ENCODE results near the gene PCDHGA1. TPM values are rescaled to one million over a fixed set of nuclear protein-coding genes. Genes with fewer than 3 reads are reported as not detected.

PCDHGA1 gene
- total RNA-seq, 6 donors from 2014 or later = 0.15 to 0.51 (median 0.24) TPM; not detected in 2

DNA sequence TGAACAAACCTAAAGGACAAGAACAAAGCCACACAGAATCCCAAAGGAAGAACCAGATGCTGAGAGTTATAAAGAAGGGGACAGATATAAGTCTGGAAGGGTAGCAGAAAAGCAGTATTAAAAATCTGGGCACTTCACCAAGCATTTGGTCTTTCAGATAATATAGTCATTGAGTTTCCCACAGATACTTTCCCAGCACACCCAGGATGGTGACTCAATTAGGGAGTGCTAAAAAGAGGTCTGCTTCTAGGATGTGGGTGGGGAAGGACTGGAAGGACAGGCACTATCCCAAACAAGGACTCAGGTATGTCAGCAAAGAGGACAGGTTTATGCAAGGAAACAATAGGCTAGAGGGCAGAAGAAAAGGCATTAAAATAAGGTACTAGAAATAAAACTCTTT is 229.1 kb downstream of the PCDHGA1 start:
- H3K27me3 ChIP-seq = no peaks in the 10 kb centered on the region
- ATAC-seq (ENCODE audit: low FRiP score in 2 of 2) = no peak
- DNase-seq = peak in 1 of 2 donors; percentile 28
- H3K4me1 ChIP-seq = peaks cover 31 to 42% (median 38%) of the 10 kb centered on the region in 4 donors
- peak overlapping the region; percentile 74 to 89 (median 86) for H3K27ac ChIP-seq
- H3K9me3 ChIP-seq = no peaks in the 10 kb centered on the region
- H3K4me3 ChIP-seq = no peak overlapping the region
- peaks cover 0 to 15% (median 0%) of the 10 kb centered on the region in 4 donors for H3K36me3 ChIP-seq
- TF ChIP-seq EP300 (IDR thresholded peaks at IDR 0.05) = peak in 1 of 4 donors; percentile 57
- TF ChIP-seq, protein P1, sequence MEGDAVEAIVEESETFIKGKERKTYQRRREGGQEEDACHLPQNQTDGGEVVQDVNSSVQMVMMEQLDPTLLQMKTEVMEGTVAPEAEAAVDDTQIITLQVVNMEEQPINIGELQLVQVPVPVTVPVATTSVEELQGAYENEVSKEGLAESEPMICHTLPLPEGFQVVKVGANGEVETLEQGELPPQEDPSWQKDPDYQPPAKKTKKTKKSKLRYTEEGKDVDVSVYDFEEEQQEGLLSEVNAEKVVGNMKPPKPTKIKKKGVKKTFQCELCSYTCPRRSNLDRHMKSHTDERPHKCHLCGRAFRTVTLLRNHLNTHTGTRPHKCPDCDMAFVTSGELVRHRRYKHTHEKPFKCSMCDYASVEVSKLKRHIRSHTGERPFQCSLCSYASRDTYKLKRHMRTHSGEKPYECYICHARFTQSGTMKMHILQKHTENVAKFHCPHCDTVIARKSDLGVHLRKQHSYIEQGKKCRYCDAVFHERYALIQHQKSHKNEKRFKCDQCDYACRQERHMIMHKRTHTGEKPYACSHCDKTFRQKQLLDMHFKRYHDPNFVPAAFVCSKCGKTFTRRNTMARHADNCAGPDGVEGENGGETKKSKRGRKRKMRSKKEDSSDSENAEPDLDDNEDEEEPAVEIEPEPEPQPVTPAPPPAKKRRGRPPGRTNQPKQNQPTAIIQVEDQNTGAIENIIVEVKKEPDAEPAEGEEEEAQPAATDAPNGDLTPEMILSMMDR (IDR thresholded peaks at IDR 0.05) = no peak

DNA sequence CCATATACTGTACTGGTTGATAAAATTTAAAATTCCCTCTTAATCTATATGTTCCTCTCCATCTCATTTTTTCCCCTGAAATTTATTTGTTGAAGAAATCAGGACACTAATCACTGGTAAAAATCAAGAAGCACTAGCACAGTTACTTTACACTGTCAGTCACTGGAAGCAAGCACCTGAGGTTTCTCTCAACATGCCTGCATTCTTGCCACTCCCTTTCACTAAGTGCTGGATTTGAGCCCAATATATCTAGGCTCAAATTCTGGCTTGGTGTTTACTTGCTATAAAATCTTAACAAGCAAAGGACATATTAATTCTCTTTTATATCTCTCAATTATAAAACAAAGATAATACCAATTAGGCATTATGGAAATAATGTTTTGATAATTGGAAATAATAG is 229.8 kb downstream of the PCDHGA1 start:
- DNase-seq = peak in 1 of 2 donors; percentile 46

DNA sequence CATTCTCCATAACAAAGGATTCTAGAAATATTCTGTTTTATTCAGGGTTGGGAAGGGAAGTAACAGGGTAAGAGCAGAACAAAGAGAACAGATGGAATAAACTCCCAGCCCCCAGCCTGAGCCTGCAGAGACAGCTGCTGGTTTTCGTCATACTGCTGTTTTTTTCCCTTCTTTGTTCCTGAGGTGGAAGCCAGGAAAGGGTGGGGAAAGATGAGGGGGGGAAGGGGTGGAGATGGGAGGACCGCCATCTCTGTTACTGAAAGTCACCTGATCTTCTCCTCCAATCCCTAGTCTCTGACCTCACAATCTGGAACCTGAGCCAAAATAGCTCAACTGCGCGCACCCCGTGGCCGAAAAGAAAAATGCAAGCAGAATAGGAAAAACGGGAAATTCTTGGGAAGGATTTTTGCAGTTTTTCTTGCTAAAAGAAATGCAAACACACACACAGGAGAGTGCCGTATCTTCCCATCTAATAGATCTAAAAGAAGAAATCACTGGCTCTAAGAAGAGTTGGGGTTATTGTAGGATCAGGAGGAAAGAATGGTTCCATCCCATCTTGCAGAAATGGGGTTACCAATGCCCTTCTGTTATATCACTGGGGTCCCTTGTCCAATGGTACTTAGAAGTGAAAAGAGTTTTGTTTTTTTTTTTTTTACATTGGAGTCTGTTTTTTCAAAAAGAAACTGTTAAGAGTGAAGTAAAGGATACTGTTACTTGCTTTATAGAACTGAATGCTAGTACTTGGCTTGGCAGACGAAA is 230.6 kb downstream of the PCDHGA1 start:
- H3K27me3 ChIP-seq = no peaks in the 10 kb centered on the region
- DNase-seq (peak in 1 of 2 donors; percentile 80), ATAC-seq (ENCODE audit: low FRiP score in 2 of 2) (peak; percentile 84 to 88)
- H3K27ac ChIP-seq = peak overlapping the region; percentile 74 to 89 (median 86)
- peaks cover 0 to 19% (median 0%) of the 10 kb centered on the region in 4 donors for H3K36me3 ChIP-seq
- WGBS, 2 donors = 28 to 29% methylated on average over 9 of the region's 9 CpGs
- no peaks in the 10 kb centered on the region for H3K9me3 ChIP-seq
- peaks cover 33 to 42% (median 39%) of the 10 kb centered on the region in 4 donors for H3K4me1 ChIP-seq
- TF ChIP-seq EP300 (IDR thresholded peaks at IDR 0.05) (peak; percentile 68 to 97 (median 74)), POLR2AphosphoS5 (IDR thresholded peaks at IDR 0.05) (peak; percentile 77 to 90), POLR2A (IDR thresholded peaks at IDR 0.05) (peak in 1 of 4 donors; percentile 29)
- TF ChIP-seq, protein P1 (IDR thresholded peaks at IDR 0.05) = peak; percentile 76 to 91 (median 81)
- H3K4me3 ChIP-seq = peak overlapping the region in 1 of 4 donors; percentile 19

More for the DNA sequence above, 229.8 kb downstream of the PCDHGA1 start:
- peak in 1 of 2 donors; percentile 60 for ATAC-seq (ENCODE audit: low FRiP score in 2 of 2)
- TF ChIP-seq EP300 (IDR thresholded peaks at IDR 0.05) (peak in 1 of 4 donors; percentile 29), POLR2AphosphoS5 (IDR thresholded peaks at IDR 0.05) (no peak), POLR2A (IDR thresholded peaks at IDR 0.05) (no peak)
- TF ChIP-seq, protein P1 (IDR thresholded peaks at IDR 0.05) = no peak
- Histone ChIP-seq H3K27me3 (no peaks in the 10 kb centered on the region), H3K27ac (peak overlapping the region; percentile 74 to 89 (median 86)), H3K9me3 (no peaks in the 10 kb centered on the region), H3K36me3 (peaks cover 0 to 11% (median 0%) of the 10 kb centered on the region in 4 donors), H3K4me3 (peak overlapping the region in 1 of 4 donors; percentile 19), H3K4me1 (peaks cover 33 to 42% (median 39%) of the 10 kb centered on the region in 4 donors)

Other genes with a start within 250 kb of the PCDHGA1 start
- 1 to 10 TPM in 5 of 6 donors, under 1 TPM in 1; 0.79 to 9.2 (median 3.7) TPM for gene PCDHB2, start 235.9 kb upstream of the PCDHGA1 start, total RNA-seq
- 1 to 10 TPM in 5 of 6 donors, under 1 TPM in 1; 0.39 to 4.2 (median 1.7) TPM for gene PCDHB3, start 230.0 kb upstream of the PCDHGA1 start, total RNA-seq
- 1 to 10 TPM in 5 of 6 donors, under 1 TPM in 1; 0.49 to 2.9 (median 2.4) TPM for gene PCDHB4, start 208.7 kb upstream of the PCDHGA1 start, total RNA-seq
- 10 to 100 TPM in 1 of 6 donors, 1 to 10 TPM in 5; 1.8 to 22.4 (median 2.2) TPM for gene PCDHB5, start 195.3 kb upstream of the PCDHGA1 start, total RNA-seq
- gene PCDHB6, start 180.5 kb upstream of the PCDHGA1 start, total RNA-seq = 1 to 10 TPM in 1 of 6 donors, under 1 TPM in 4, not detected in 1; 0.46 to 1.0 (median 0.77) TPM
- gene PCDHB7, start 157.9 kb upstream of the PCDHGA1 start, total RNA-seq = 1 to 10 TPM in 5 of 6 donors, under 1 TPM in 1; 0.30 to 2.9 (median 1.8) TPM
- 1 to 10 TPM in 1 of 6 donors, under 1 TPM in 3, not detected in 2; 0.83 to 2.1 (median 0.96) TPM for gene PCDHB8, start 152.7 kb upstream of the PCDHGA1 start, total RNA-seq
- 1 to 10 TPM; 1.6 to 4.9 (median 2.1) TPM for gene PCDHB16, start 148.1 kb upstream of the PCDHGA1 start, total RNA-seq
- gene PCDHB9, start 143.4 kb upstream of the PCDHGA1 start, total RNA-seq = 1 to 10 TPM in 4 of 6 donors, under 1 TPM in 2; 0.63 to 3.1 (median 1.2) TPM
- gene PCDHB10, start 138.2 kb upstream of the PCDHGA1 start, total RNA-seq = 1 to 10 TPM; 1.0 to 2.2 (median 1.6) TPM
- 1 to 10 TPM in 5 of 6 donors, under 1 TPM in 1; 0.78 to 3.4 (median 1.5) TPM for gene PCDHB11, start 130.9 kb upstream of the PCDHGA1 start, total RNA-seq
- gene PCDHB12, start 121.8 kb upstream of the PCDHGA1 start, total RNA-seq = 1 to 10 TPM in 4 of 6 donors, under 1 TPM in 2; 0.39 to 6.3 (median 1.8) TPM
- 1 to 10 TPM; 1.2 to 3.1 (median 2.1) TPM for gene PCDHB13, start 116.6 kb upstream of the PCDHGA1 start, total RNA-seq
- 1 to 10 TPM; 1.3 to 5.2 (median 2.7) TPM for gene PCDHB14, start 107.2 kb upstream of the PCDHGA1 start, total RNA-seq
- 1 to 10 TPM; 1.4 to 4.2 (median 2.6) TPM for gene PCDHB15, start 85.1 kb upstream of the PCDHGA1 start, total RNA-seq
- 1 to 10 TPM in 1 of 6 donors, under 1 TPM in 3, not detected in 2; 0.40 to 1.2 (median 0.55) TPM for gene SLC25A2, start 26.5 kb upstream of the PCDHGA1 start, total RNA-seq
- 10 to 100 TPM; 35.6 to 74.5 (median 39.8) TPM for gene TAF7, start 9.7 kb upstream of the PCDHGA1 start, total RNA-seq
- 1 to 10 TPM; 1.6 to 4.3 (median 2.7) TPM for gene PCDHGA2, start 8.2 kb downstream of the PCDHGA1 start, total RNA-seq
- 1 to 10 TPM in 4 of 6 donors, under 1 TPM in 2; 0.80 to 2.1 (median 1.7) TPM for gene PCDHGA3, start 13.3 kb downstream of the PCDHGA1 start, total RNA-seq
- gene PCDHGB1, start 19.6 kb downstream of the PCDHGA1 start, total RNA-seq = 1 to 10 TPM in 4 of 6 donors, under 1 TPM in 2; 0.76 to 6.3 (median 1.3) TPM
- 1 to 10 TPM; 1.7 to 9.4 (median 2.8) TPM for gene PCDHGA4, start 24.5 kb downstream of the PCDHGA1 start, total RNA-seq
- gene PCDHGB2, start 29.5 kb downstream of the PCDHGA1 start, total RNA-seq = 10 to 100 TPM in 1 of 6 donors, 1 to 10 TPM in 5; 1.7 to 12.6 (median 2.7) TPM
- 1 to 10 TPM in 5 of 6 donors, under 1 TPM in 1; 0.97 to 7.3 (median 2.0) TPM for gene PCDHGA5, start 33.6 kb downstream of the PCDHGA1 start, total RNA-seq
- 1 to 10 TPM; 1.2 to 6.3 (median 2.3) TPM for gene PCDHGB3, start 39.7 kb downstream of the PCDHGA1 start, total RNA-seq
- 1 to 10 TPM; 1.7 to 7.3 (median 3.6) TPM for gene PCDHGA6, start 43.4 kb downstream of the PCDHGA1 start, total RNA-seq
- 10 to 100 TPM in 1 of 6 donors, 1 to 10 TPM in 5; 1.2 to 13.6 (median 2.7) TPM for gene PCDHGA7, start 52.2 kb downstream of the PCDHGA1 start, total RNA-seq
- gene PCDHGB4, start 57.2 kb downstream of the PCDHGA1 start, total RNA-seq = 1 to 10 TPM; 2.4 to 6.5 (median 2.9) TPM
- gene PCDHGA8, start 62.1 kb downstream of the PCDHGA1 start, total RNA-seq = 1 to 10 TPM in 5 of 6 donors, under 1 TPM in 1; 0.66 to 8.4 (median 1.6) TPM
- 10 to 100 TPM in 1 of 6 donors, 1 to 10 TPM in 5; 6.2 to 11.8 (median 8.3) TPM for gene PCDHGB5, start 67.4 kb downstream of the PCDHGA1 start, total RNA-seq
- 1 to 10 TPM; 2.4 to 8.4 (median 4.5) TPM for gene PCDHGA9, start 72.3 kb downstream of the PCDHGA1 start, total RNA-seq
- 1 to 10 TPM; 3.2 to 7.4 (median 6.3) TPM for gene PCDHGB6, start 77.5 kb downstream of the PCDHGA1 start, total RNA-seq
- gene PCDHGA10, start 82.5 kb downstream of the PCDHGA1 start, total RNA-seq = 10 to 100 TPM in 1 of 6 donors, 1 to 10 TPM in 5; 3.0 to 19.9 (median 4.3) TPM
- 10 to 100 TPM in 4 of 6 donors, 1 to 10 TPM in 2; 7.0 to 22.5 (median 12.7) TPM for gene PCDHGB7, start 87.2 kb downstream of the PCDHGA1 start, total RNA-seq
- gene PCDHGA11, start 90.5 kb downstream of the PCDHGA1 start, total RNA-seq = 10 to 100 TPM in 1 of 6 donors, 1 to 10 TPM in 5; 2.0 to 16.8 (median 2.3) TPM
- 10 to 100 TPM in 1 of 6 donors, 1 to 10 TPM in 5; 4.3 to 19.9 (median 5.7) TPM for gene PCDHGA12, start 100.0 kb downstream of the PCDHGA1 start, total RNA-seq
- gene PCDHGC3, start 145.5 kb downstream of the PCDHGA1 start, total RNA-seq = 100 to 1,000 TPM in 1 of 6 donors, 10 to 100 TPM in 5; 26.4 to 116 (median 50.1) TPM
- gene PCDHGC4, start 154.5 kb downstream of the PCDHGA1 start, total RNA-seq = 10 to 100 TPM in 1 of 6 donors, 1 to 10 TPM in 4, under 1 TPM in 1; 0.69 to 24.7 (median 1.8) TPM
- 10 to 100 TPM in 1 of 6 donors, 1 to 10 TPM in 3, under 1 TPM in 2; 0.61 to 11.5 (median 1.4) TPM for gene PCDHGC5, start 158.6 kb downstream of the PCDHGA1 start, total RNA-seq